Stomach (tissue), 9 donors: Measurements from ENCODE around the gene COMMD1. TPM values are rescaled to one million over a fixed set of nuclear protein-coding genes. Genes with fewer than 3 reads are reported as not detected.
A peak's percentile ranks its signal among the peaks of the same experiment; 100 is the strongest.

Experiments
- DNase-seq, 2 donors: peaks; one replicate each; pipeline versions ENCODE4 v3.0.0 to v3.0.0-alpha.2; 2013 to 2019
- H3K27ac ChIP-seq, 5 donors: fragments of 200-600 bp in 4 of 5; sonication (generic) in 4 of 5; one replicate each; pipeline ENCODE4 v1.5.1; 2013 to 2019; ENCODE audit warnings: mild to moderate bottlenecking in 1 of 5, moderate library complexity in 1 of 5
- H3K27me3 ChIP-seq, 3 donors: fragments of 200-600 bp; sonication (generic); one replicate each; pipeline ENCODE4 v1.5.1; 2017 to 2019; ENCODE audit warnings: mixed run types in 1 of 3
- H3K36me3 ChIP-seq, 4 donors: fragments of 200-600 bp; sonication (generic); 1 replicate in 3 of 4; 2 replicates in 1 of 4; pipeline ENCODE4 v1.5.1; 2016 to 2019
- H3K4me1 ChIP-seq, 4 donors: fragments of 200-600 bp; sonication (generic); one replicate each; pipeline ENCODE4 v1.5.1; 2016 to 2019
- H3K4me3 ChIP-seq, 4 donors: fragments of 200-600 bp; sonication (generic) in 3 of 4; one replicate each; pipeline ENCODE4 v1.5.1; 2016 to 2019; ENCODE audit warnings: mild to moderate bottlenecking in 1 of 4
- H3K9me3 ChIP-seq, 4 donors: fragments of 200-600 bp; sonication (generic); one replicate each; pipeline ENCODE4 v1.5.1; 2016 to 2019
- CTCF ChIP-seq, 7 experiments: fragments of 450-650 bp in 4 of 7; fragments of 200-600 bp in 3 of 7; sonication (generic) in 3 of 7; IDR thresholded peaks; one replicate each; pipeline ENCODE4 v1.5.1; 2016 to 2019; ENCODE audit warnings: antibody characterized with exemption in 7 of 7, control low read depth in 2 of 7, mild to moderate bottlenecking in 1 of 7
- EP300 ChIP-seq: sonication (generic); formaldehyde crosslinking; IDR thresholded peaks from one replicate; pipeline ENCODE4 v1.6.1; 2017; ENCODE audit warnings: antibody characterized with exemption
- POLR2A ChIP-seq, 4 donors: fragments of 450-650 bp; IDR thresholded peaks; one replicate each; pipeline ENCODE4 v1.6.1; 2016; ENCODE audit warnings: antibody characterized with exemption in 4 of 4, control low read depth in 2 of 4, mild to moderate bottlenecking in 1 of 4, moderate library complexity in 1 of 4
- POLR2AphosphoS5 ChIP-seq, 3 donors: sonication (generic); formaldehyde crosslinking; IDR thresholded peaks; one replicate each; pipeline ENCODE4 v1.6.1; 2016; ENCODE audit warnings: antibody characterized with exemption in 3 of 3
- WGBS, 5 donors: extraction: QIAGEN DNeasy Blood & Tissue Kit in 3 of 5; methylation state at CpG; one replicate each; pipeline versions ENCODE4 v1.1.5 to v1.1.7; 2013 to 2018; 5-methylcytosine and 5-hydroxymethylcytosine counted together
- intact Hi-C: fragments of 100-400 bp; cut with DNase I; formaldehyde crosslinking; loops from one replicate; pipeline ENCODE4 v1.15.1; 2023; ENCODE audit warnings: low total_unique reads
- polyA plus RNA-seq, 3 donors: library from polyadenylated mRNA; stranded (reverse); fragments of 200-250 nt; gene quantifications; one replicate each; pipeline ENCODE4 v1.2.3, GENCODE V29; 2013
- total RNA-seq, 5 donors: library from RNA; depleted of rRNA; stranded (reverse); fragments of >200 nt; gene quantifications; one replicate each; pipeline versions ENCODE4 v1.1.0 to v1.2.3, GENCODE V29; 2014 to 2016
- donor health status: healthy with polysubstance abuse.
- donor health status: Bipolar disorder and iron deficiency.
- donor health status: healthy.

COMMD1 gene
- total and polyA plus RNA-seq, 8 donors: 12.1 to 155 (median 47.4) TPM

GRCh38 chr2:61949458-61949713, 43.9 kb downstream of the COMMD1 start:
- Histone ChIP-seq H3K36me3 (no peaks in the 10 kb centered on the region), H3K27ac (no peak overlapping the region), H3K4me1 (peaks cover 0 to 20% (median 5%) of the 10 kb centered on the region in 4 donors), H3K9me3 (peaks cover 0 to 9% (median 0%) of the 10 kb centered on the region in 4 donors), H3K27me3 (no peaks in the 10 kb centered on the region), H3K4me3 (no peak overlapping the region)
- TF ChIP-seq CTCF (IDR thresholded peaks at IDR 0.05) (no peak), POLR2A (IDR thresholded peaks at IDR 0.05) (no peak), EP300 (no peak), POLR2AphosphoS5 (IDR thresholded peaks at IDR 0.05) (no peak)
- 70 to 87% (median 81%) methylated on average over 1 of the region's 1 CpG for WGBS, 5 donors
- intact Hi-C loops: no loop called here
- no peak for DNase-seq

- peak overlapping the region in 1 of 5 donors; percentile 43 for H3K27ac ChIP-seq
Observed at GRCh38 chr2:61949714-61950560, 44.5 kb downstream of the COMMD1 start.

GRCh38 chr2:61950571-61951315, 45.3 kb downstream of the COMMD1 start:
- TF ChIP-seq POLR2AphosphoS5 (IDR thresholded peaks at IDR 0.05) (no peak), EP300 (no peak), CTCF (IDR thresholded peaks at IDR 0.05) (no peak), POLR2A (IDR thresholded peaks at IDR 0.05) (no peak)
- intact Hi-C loops: no loop called here
- H3K9me3 ChIP-seq: peaks cover 0 to 9% (median 0%) of the 10 kb centered on the region in 4 donors
- WGBS, 5 donors: 85 to 90% (median 88%) methylated on average over 9 of the region's 9 CpGs
- H3K4me1 ChIP-seq: peaks cover 0 to 20% (median 5%) of the 10 kb centered on the region in 4 donors
- peak overlapping the region in 1 of 5 donors; percentile 43 for H3K27ac ChIP-seq
- no peak overlapping the region for H3K4me3 ChIP-seq
- peak in 1 of 2 donors; percentile 11 for DNase-seq
- no peaks in the 10 kb centered on the region for H3K36me3 ChIP-seq
- H3K27me3 ChIP-seq: no peaks in the 10 kb centered on the region

More at GRCh38 chr2:61949714-61950560, 44.5 kb downstream of the COMMD1 start:
- Histone ChIP-seq H3K36me3 (no peaks in the 10 kb centered on the region), H3K4me1 (peaks cover 0 to 20% (median 5%) of the 10 kb centered on the region in 4 donors), H3K9me3 (peaks cover 0 to 9% (median 0%) of the 10 kb centered on the region in 4 donors), H3K4me3 (no peak overlapping the region), H3K27me3 (no peaks in the 10 kb centered on the region)
- TF ChIP-seq POLR2AphosphoS5 (IDR thresholded peaks at IDR 0.05): no peak
- intact Hi-C loops: no loop called here
- 56 to 71% (median 69%) methylated on average over 6 of the region's 6 CpGs for WGBS, 5 donors
- DNase-seq: peak in 1 of 2 donors; percentile 32

- H3K9me3 ChIP-seq: peaks cover 0 to 9% (median 0%) of the 10 kb centered on the region in 4 donors
- H3K27ac ChIP-seq: no peak overlapping the region
- intact Hi-C loops: no loop called here
- H3K36me3 ChIP-seq: no peaks in the 10 kb centered on the region
- DNase-seq: no peak
- no peak overlapping the region for H3K4me3 ChIP-seq
- peaks cover 0 to 20% (median 5%) of the 10 kb centered on the region in 4 donors for H3K4me1 ChIP-seq
- WGBS, 5 donors: 80 to 98% (median 93%) methylated on average over 2 of the region's 2 CpGs
- TF ChIP-seq POLR2AphosphoS5 (IDR thresholded peaks at IDR 0.05): no peak
- TF ChIP-seq CTCF (IDR thresholded peaks at IDR 0.05): no peak
- TF ChIP-seq POLR2A (IDR thresholded peaks at IDR 0.05): no peak
- no peak for TF ChIP-seq EP300
- no peaks in the 10 kb centered on the region for H3K27me3 ChIP-seq
Observed at GRCh38 chr2:61951881-61952280, 46.4 kb downstream of the COMMD1 start.
